GM12878 (cell line): Measurements from ENCODE around the gene POLA1. TPM values are rescaled to one million over a fixed set of nuclear protein-coding genes. Genes with fewer than 3 reads are reported as not detected.

Experiments
- ATAC-seq: fragments of 200-7000 bp; cut with Tn5 transposase; 3 replicates; pipeline ENCODE4 v1.9.1; 2020; ENCODE audit warnings: mild to moderate bottlenecking, moderate library complexity
- BruUV-seq: library from RNA; stranded (reverse); fragments of 400-500 nt; replicated peaks from 2 replicates; lab custom pipeline; 2021; lab: Mats Ljungman, UMichigan
- CTCF ChIA-PET: fragments of 300-600 bp; sonication (Branson Sonifier 250); formaldehyde crosslinking; extraction: SDS; loops from one replicate; lab custom pipeline; 2021; ENCODE audit warnings: inconsistent platforms; lab: Yijun Ruan, JAX
- POLR2A ChIA-PET: fragments of 350-600 bp; formaldehyde crosslinking; extraction: SDS; loops from one replicate; lab custom pipeline; 2021; ENCODE audit warnings: inconsistent platforms; lab: Charles Lee
- RAD21 ChIA-PET: fragments of 300-600 bp; sonication (Branson Sonifier 250); formaldehyde crosslinking; loops from one replicate; lab custom pipeline; 2023; ENCODE audit warnings: antibody characterized with exemption; ENCODE audit not compliant: unreplicated experiment; lab: Charles Lee
- SMC1A ChIA-PET: fragments of 300-600 bp; sonication (Branson Sonifier 250); formaldehyde crosslinking; loops from one replicate; lab custom pipeline; 2023; ENCODE audit not compliant: unreplicated experiment, uncharacterized antibody; lab: Charles Lee
- DNase-seq: peaks from one replicate; pipeline ENCODE4 v3.0.0-alpha.2; 2011; ENCODE audit warnings: low read depth, low spot score
- FAIRE-seq: peaks from 3 replicates; lab custom pipeline; 2011; peaks lifted over from hg19 to GRCh38; lab: Jason Lieb, UNC
- H2AFZ ChIP-seq: 2 replicates; pipeline ENCODE4 v1.6.0; 2011; ENCODE audit warnings: low read depth, low read length, control low read depth; ENCODE audit not compliant: control insufficient read depth
- H3K27ac ChIP-seq: 2 replicates; pipeline ENCODE4 v1.5.1; 2011; ENCODE audit warnings: control low read depth; ENCODE audit not compliant: control insufficient read depth, insufficient read depth
- H3K27me3 ChIP-seq, 2 experiments: replicated peaks in 1 of 2; 2 replicates each; pipeline versions ENCODE4 v1.6.0 to v1.6.1; 2011; ENCODE audit warnings: low read length in 1 of 2; ENCODE audit not compliant: control insufficient read depth in 2 of 2, insufficient read depth in 2 of 2
- H3K36me3 ChIP-seq, 2 experiments: 2 replicates each; pipeline ENCODE4 v1.5.1; 2011; ENCODE audit warnings: low read length in 1 of 2; ENCODE audit not compliant: control insufficient read depth in 2 of 2, insufficient read depth in 2 of 2
- H3K4me1 ChIP-seq: 2 replicates; pipeline ENCODE4 v1.6.1; 2011; ENCODE audit warnings: mild to moderate bottlenecking, low read length, moderate library complexity, mixed read lengths; ENCODE audit not compliant: control insufficient read depth, insufficient read depth
- H3K4me2 ChIP-seq: 2 replicates; pipeline ENCODE4 v1.6.0; 2011; ENCODE audit warnings: control low read depth; ENCODE audit not compliant: control insufficient read depth, insufficient read depth
- H3K4me3 ChIP-seq: fragments of 200-600 bp; sonication (generic); 2 replicates; pipeline ENCODE4 v1.5.1; 2016
- H3K79me2 ChIP-seq: 2 replicates; pipeline ENCODE4 v1.6.0; 2011; ENCODE audit warnings: low read length; ENCODE audit not compliant: control insufficient read depth, insufficient read depth
- H3K9ac ChIP-seq: 2 replicates; pipeline ENCODE4 v1.8.0; 2011; ENCODE audit warnings: low read length, control low read depth, mixed read lengths; ENCODE audit not compliant: control insufficient read depth, insufficient read depth
- H3K9me3 ChIP-seq: replicated peaks from 3 replicates; pipeline ENCODE4 v1.5.1; 2011; ENCODE audit warnings: mild to moderate bottlenecking, low read length; ENCODE audit not compliant: control insufficient read depth, insufficient read depth
- H4K20me1 ChIP-seq: 2 replicates; pipeline ENCODE4 v1.6.0; 2011; ENCODE audit not compliant: control insufficient read depth, insufficient read depth
- CTCF ChIP-seq, 3 experiments: IDR thresholded peaks in 2 of 3; conservative IDR thresholded peaks in 1 of 3; 2 replicates each; pipeline ENCODE4 v1.5.1; 2011; ENCODE audit warnings: low read depth in 3 of 3, low read length in 3 of 3, mild to moderate bottlenecking in 3 of 3, control low read depth in 2 of 3, moderate library complexity in 2 of 3, inconsistent platforms in 1 of 3, mixed read lengths in 1 of 3; ENCODE audit not compliant: control insufficient read depth in 2 of 3, insufficient read depth in 1 of 3; ENCODE audit errors: extremely low read depth in 1 of 3
- HDAC2 ChIP-seq: fragments of 200-600 bp; sonication (generic); IDR thresholded peaks from 2 replicates; pipeline ENCODE4 v1.6.1; 2017
- NFYB ChIP-seq: IDR thresholded peaks from 2 replicates; pipeline ENCODE4 v1.6.1; 2011; ENCODE audit warnings: low read depth, mild to moderate bottlenecking, low read length, improper control_type of control experiment, moderate library complexity; ENCODE audit not compliant: insufficient read depth
- RAD21 ChIP-seq: IDR thresholded peaks from 2 replicates; pipeline ENCODE4 v1.6.1; 2011; ENCODE audit warnings: mild to moderate bottlenecking, low read depth, low read length, moderate library complexity; ENCODE audit not compliant: insufficient read depth
- SMC3 ChIP-seq: IDR thresholded peaks from 2 replicates; pipeline ENCODE4 v1.6.1; 2011; ENCODE audit warnings: low read length, improper control_type of control experiment, borderline replicate concordance
- TCF3 ChIP-seq: IDR thresholded peaks from 2 replicates; pipeline ENCODE4 v1.6.1; 2012; ENCODE audit warnings: low read depth, mild to moderate bottlenecking, low read length, borderline replicate concordance; ENCODE audit not compliant: insufficient read depth
- WGBS: methylation state at CpG from one replicate; pipeline ENCODE4 v1.1.6; 2016; ENCODE audit warnings: low lambda C conversion rate; ENCODE audit not compliant: insufficient replicate concordance, insufficient coverage; ENCODE audit errors: missing lambda C conversion rate; 5-methylcytosine and 5-hydroxymethylcytosine counted together
- in situ Hi-C: fragments of 300-500 bp; cut with MboI; formaldehyde crosslinking; loops from 9 replicates; pipeline ENCODE4 v1.14.3; 2018; ENCODE audit warnings: mixed read lengths
- intact Hi-C: fragments of 100-400 bp; cut with micrococcal nuclease; formaldehyde crosslinking; loops from one replicate; pipeline ENCODE4 v1.14.2; 2022; ENCODE audit not compliant: unreplicated experiment
- polyA plus RNA-seq, 11 experiments: library from polyadenylated mRNA; depleted of rRNA in 4 of 11; unstranded in 6 of 11; stranded (reverse) in 5 of 11; fragments of >200 nt; fragmentation: Nextera tagmentation in 4 of 11; fragmentation: Illumina TruSeq in 1 of 11; extraction: Ambion mirVana in 4 of 11; extraction: Trizol in 1 of 11; gene quantifications; 1 replicate in 1 of 11; 2 replicates in 10 of 11; pipeline versions ENCODE4 v1.2.1 to v1.2.3, GENCODE V29; 2011 to 2016; ENCODE audit warnings: inconsistent platforms in 2 of 11, missing spikeins in 2 of 11, low read depth in 1 of 11
- total RNA-seq, 4 experiments: library from RNA; depleted of rRNA in 3 of 4; stranded (reverse); fragments of >200 nt in 3 of 4; fragmentation: Illumina TruSeq in 1 of 4; extraction: Trizol in 1 of 4; gene quantifications; 2 replicates each; pipeline versions ENCODE4 v1.2.1 to v1.2.3, GENCODE V29; 2013 to 2021

The POLA1 gene
- total and polyA plus RNA-seq, 10 of the 15 experiments (the other 5 are each of a cell fraction or from before 2014, with no cell fraction given) = 6.5 to 34.7 (median 24.8) TPM

- ChIA-PET POLR2A (interaction anchor here (1.8 kb wide), 1 partner anchor 22 kb away, joined by 4 read pairs; no protein-coding TSS in a partner anchor), SMC1A (interaction anchor here (0.7 to 4.8 kb wide), 15 partner anchors 9 to 442 kb away, joined by 3 to 39 read pairs (median 4); no protein-coding TSS in a partner anchor)
- FAIRE-seq = peak; percentile 85
Observed at GRCh38 chrX:24838629-24839028, 144.9 kb downstream of the POLA1 start.

More at GRCh38 chrX:24838629-24839028, 144.9 kb downstream of the POLA1 start:
- H3K4me2 ChIP-seq = no peak overlapping the region
- no peak overlapping the region for H3K9ac ChIP-seq
- no peaks in the 10 kb centered on the region for H4K20me1 ChIP-seq
- H3K27me3 ChIP-seq = no peaks in the 10 kb centered on the region
- in situ Hi-C loops = loop anchor here (5.0 kb wide), 1 partner anchor 304 kb away; no protein-coding TSS in a partner anchor
- no peaks in the 10 kb centered on the region for H3K9me3 ChIP-seq
- 44% methylated on average over 3 of the region's 3 CpGs for WGBS
- no peak overlapping the region for H3K27ac ChIP-seq
- ATAC-seq = peak; percentile 68
- intact Hi-C loops = loop anchor here (1.0 to 5.0 kb wide), 3 partner anchors 86 to 306 kb away; no protein-coding TSS in a partner anchor
- peak; percentile 53 for TF ChIP-seq RAD21
- TF ChIP-seq TCF3 = no peak
- peak; percentile 32; the same call in 1 of the 2 replicates for TF ChIP-seq SMC3
- peak; percentile 28 to 60 (median 59); a peak in 5 of 6 replicates for TF ChIP-seq CTCF (IDR thresholded peaks at IDR 0.05 in 2 of 3, conservative IDR thresholded peaks at IDR 0.05 in 1 of 3; ENCODE audit: control insufficient read depth in 2 of 3, extremely low read depth in 1 of 3, insufficient read depth in 1 of 3, low read depth in 3 of 3, low read length in 3 of 3)
- no peak for TF ChIP-seq HDAC2
- TF ChIP-seq NFYB = no peak
- ChIA-PET RAD21 (interaction anchor here (0.8 to 1.6 kb wide), 5 partner anchors 86 to 442 kb away, joined by 3 to 18 read pairs (median 3); no protein-coding TSS in a partner anchor), CTCF (interaction anchor here (0.6 to 3.9 kb wide), 43 partner anchors 8 to 589 kb away, joined by 3 to 80 read pairs (median 4); no protein-coding TSS in a partner anchor)
- no peak overlapping the region for H3K4me3 ChIP-seq
- H3K36me3 ChIP-seq = no peaks in the 10 kb centered on the region; a peak in 1 of 4 replicates
- H2AFZ ChIP-seq = no peak overlapping the region
- H3K79me2 ChIP-seq = no peaks in the 10 kb centered on the region
- no peaks in the 10 kb centered on the region for H3K4me1 ChIP-seq
- BruUV-seq = no TSS peak
- DNase-seq = peak; percentile 1
